Spleen (tissue), 11 donors: Measurements from ENCODE around the gene C10orf90. TPM values are rescaled to one million over a fixed set of nuclear protein-coding genes. Genes with fewer than 3 reads are reported as not detected.

Experiments
- DNase-seq: peaks from one replicate; pipeline ENCODE4 v3.0.0-alpha.2; 2020
- H3K27ac ChIP-seq, 8 donors: fragments of 200-600 bp; sonication (generic) in 7 of 8; 1 replicate in 4 of 8; 2 replicates in 4 of 8; pipeline versions ENCODE4 v1.5.0 to v1.8.0; 2016 to 2021; ENCODE audit warnings: inconsistent platforms in 4 of 8, mild to moderate bottlenecking in 4 of 8, moderate library complexity in 1 of 8
- H3K27me3 ChIP-seq, 7 donors: fragments of 200-600 bp; sonication (generic) in 6 of 7; replicated peaks in 1 of 7; 1 replicate in 4 of 7; 2 replicates in 3 of 7; pipeline versions ENCODE4 v1.5.0 to v1.8.0; 2016 to 2021; ENCODE audit warnings: inconsistent platforms in 3 of 7, mild to moderate bottlenecking in 1 of 7
- H3K36me3 ChIP-seq, 6 donors: fragments of 200-600 bp; sonication (generic) in 5 of 6; 1 replicate in 4 of 6; 2 replicates in 2 of 6; pipeline versions ENCODE4 v1.5.0 to v1.8.0; 2016 to 2021; ENCODE audit warnings: inconsistent platforms in 2 of 6
- H3K4me1 ChIP-seq, 6 donors: fragments of 200-600 bp; sonication (generic) in 5 of 6; 1 replicate in 3 of 6; 2 replicates in 3 of 6; pipeline versions ENCODE4 v1.5.0 to v1.8.0; 2016 to 2021; ENCODE audit warnings: inconsistent platforms in 3 of 6
- H3K4me3 ChIP-seq, 8 donors: fragments of 200-600 bp; sonication (generic) in 7 of 8; 1 replicate in 4 of 8; 2 replicates in 4 of 8; pipeline versions ENCODE4 v1.5.0 to v1.8.0; 2016 to 2021; ENCODE audit warnings: inconsistent platforms in 4 of 8, mild to moderate bottlenecking in 4 of 8, moderate library complexity in 2 of 8
- H3K9me3 ChIP-seq, 8 donors: fragments of 200-600 bp; sonication (generic) in 7 of 8; 1 replicate in 4 of 8; 2 replicates in 4 of 8; pipeline versions ENCODE4 v1.5.0 to v1.8.0; 2016 to 2021; ENCODE audit warnings: inconsistent platforms in 4 of 8
- CTCF ChIP-seq, 11 experiments: fragments of 200-600 bp in 7 of 11; fragments of 450-650 bp in 4 of 11; sonication (generic) in 4 of 11; IDR thresholded peaks in 8 of 11; conservative IDR thresholded peaks in 3 of 11; 1 replicate in 7 of 11; 2 replicates in 4 of 11; pipeline versions ENCODE4 v1.4.0 to v1.8.0; 2016 to 2021; ENCODE audit warnings: antibody characterized with exemption in 11 of 11, inconsistent platforms in 4 of 11, mild to moderate bottlenecking in 1 of 11
- POLR2A ChIP-seq, 3 donors: fragments of 450-650 bp; IDR thresholded peaks; one replicate each; pipeline ENCODE4 v1.5.1; 2017; ENCODE audit warnings: antibody characterized with exemption in 3 of 3, mild to moderate bottlenecking in 1 of 3
- POLR2AphosphoS5 ChIP-seq, 3 donors: sonication (generic); formaldehyde crosslinking; IDR thresholded peaks; one replicate each; pipeline ENCODE4 v1.5.1; 2017; ENCODE audit warnings: antibody characterized with exemption in 3 of 3
- WGBS, 5 donors: extraction: QIAGEN DNeasy Blood & Tissue Kit in 3 of 5; methylation state at CpG; one replicate each; pipeline versions ENCODE4 v1.1.5 to v1.1.7; 2013 to 2018; 5-methylcytosine and 5-hydroxymethylcytosine counted together
- intact Hi-C: fragments of 100-400 bp; cut with DNase I; formaldehyde crosslinking; loops from one replicate; pipeline ENCODE4 v1.15.0; 2023; ENCODE audit warnings: low total_unique reads
- polyA plus RNA-seq, 3 donors: library from polyadenylated mRNA; stranded (reverse); fragments of 200-250 nt; gene quantifications; one replicate each; pipeline ENCODE4 v1.2.1, GENCODE V29; 2013
- total RNA-seq, 7 donors: library from RNA; depleted of rRNA in 3 of 7; stranded (reverse); fragments of >200 nt in 3 of 7; fragmentation: NEBNext Ultra II Directional in 4 of 7; extraction: Animal tissue kit (Norgen Biotek cat#: 25700) in 4 of 7; gene quantifications; one replicate each; pipeline versions ENCODE4 v1.1.0 to v1.2.1, GENCODE V29; 2016 to 2021
- donor health status: healthy with polysubstance abuse.
- donor health status: DM: no; HTN: no; CAD: no; lungs with moderate emphysema.
- donor health status: DM: no; HTN: no; CAD: no.
- donor health status: Bipolar disorder and iron deficiency.
- donor health status: healthy.
- donor health status: DM: no; HTN: no; CAD: no.
- donor health status: DM: yes; HTN: yes; CAD: no.

Gene C10orf90
- total and polyA plus RNA-seq, 10 donors, result 0.05 to 0.06 TPM; not detected in 8

GRCh38 chr10:126632705-126633104 lies 37.8 kb downstream of the C10orf90 start:
- 74 to 87% (median 84%) methylated on average over 3 to 4 of the region's 4 CpGs for WGBS, 5 donors
- H3K27ac ChIP-seq, result no peak overlapping the region
- H3K4me1 ChIP-seq, result no peaks in the 10 kb centered on the region
- H3K4me3 ChIP-seq, result no peak overlapping the region
- no peak for DNase-seq
- no peaks in the 10 kb centered on the region for H3K27me3 ChIP-seq
- no peaks in the 10 kb centered on the region for H3K9me3 ChIP-seq
- TF ChIP-seq POLR2AphosphoS5 (IDR thresholded peaks at IDR 0.05), result no peak
- no peaks in the 10 kb centered on the region for H3K36me3 ChIP-seq
- intact Hi-C loops, result no loop called here

DNA sequence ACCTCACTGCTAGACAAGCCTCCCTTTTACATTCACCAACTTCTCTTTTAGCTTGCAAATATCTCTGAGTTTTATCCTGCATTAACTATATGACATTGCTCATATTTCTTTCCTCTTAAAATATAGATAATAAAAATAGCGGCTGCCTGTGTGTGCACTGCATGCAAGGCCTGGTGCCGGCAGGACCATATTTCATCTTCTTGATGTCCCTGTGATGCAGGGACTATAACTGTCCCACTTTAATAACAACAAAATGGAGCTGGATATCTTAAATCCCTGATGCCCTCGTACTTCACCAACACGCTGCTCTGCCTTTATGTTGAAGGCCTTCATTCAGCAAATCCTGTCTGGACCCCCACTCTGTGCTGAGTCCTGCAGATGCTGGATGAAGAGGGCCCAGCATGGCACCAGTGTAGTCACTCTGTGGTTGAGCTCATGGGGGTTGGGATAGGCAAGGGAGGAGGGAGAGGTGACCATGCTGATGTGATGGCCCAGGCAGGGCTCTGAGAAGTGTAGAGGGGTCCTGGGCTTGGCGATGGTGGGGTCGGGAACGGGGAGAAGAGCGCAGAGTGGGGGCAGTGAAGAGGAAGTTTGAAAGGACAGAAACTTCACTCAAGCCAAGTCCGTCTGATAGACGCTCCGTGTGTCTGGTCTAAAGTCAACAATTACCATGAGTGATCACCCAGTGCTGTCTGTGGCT lies 40.4 kb downstream of the C10orf90 start:
- intact Hi-C loops, result no loop called here
- H3K4me3 ChIP-seq, result no peak overlapping the region
- no peak overlapping the region for H3K27ac ChIP-seq
- no peaks in the 10 kb centered on the region for H3K4me1 ChIP-seq
- no peak for DNase-seq
- TF ChIP-seq POLR2AphosphoS5 (IDR thresholded peaks at IDR 0.05) (no peak), CTCF (IDR thresholded peaks at IDR 0.05 in 8 of 11, conservative IDR thresholded peaks at IDR 0.05 in 3 of 11) (no peak), POLR2A (IDR thresholded peaks at IDR 0.05) (no peak)
- WGBS, 5 donors, result 80 to 91% (median 88%) methylated on average over 11 of the region's 11 CpGs
- H3K36me3 ChIP-seq, result no peaks in the 10 kb centered on the region
- H3K9me3 ChIP-seq, result no peaks in the 10 kb centered on the region
- H3K27me3 ChIP-seq, result no peaks in the 10 kb centered on the region

GRCh38 chr10:126628746-126629145 lies 41.7 kb downstream of the C10orf90 start:
- H3K27me3 ChIP-seq, result no peaks in the 10 kb centered on the region
- H3K4me3 ChIP-seq, result no peak overlapping the region
- 77 to 88% (median 83%) methylated on average over 1 to 3 of the region's 3 CpGs for WGBS, 5 donors

GRCh38 chr10:126621846-126622245 lies 48.6 kb downstream of the C10orf90 start:
- no peaks in the 10 kb centered on the region for H3K4me1 ChIP-seq
- no peaks in the 10 kb centered on the region for H3K9me3 ChIP-seq
- H3K36me3 ChIP-seq, result no peaks in the 10 kb centered on the region
- DNase-seq, result no peak
- no peak overlapping the region for H3K4me3 ChIP-seq
- TF ChIP-seq POLR2AphosphoS5 (IDR thresholded peaks at IDR 0.05) (no peak), POLR2A (IDR thresholded peaks at IDR 0.05) (no peak), CTCF (IDR thresholded peaks at IDR 0.05 in 8 of 11, conservative IDR thresholded peaks at IDR 0.05 in 3 of 11) (no peak)
- no peaks in the 10 kb centered on the region for H3K27me3 ChIP-seq
- H3K27ac ChIP-seq, result no peak overlapping the region
- intact Hi-C loops, result no loop called here
- 79 to 89% (median 82%) methylated on average over 7 of the region's 7 CpGs for WGBS, 5 donors

More at GRCh38 chr10:126628746-126629145, 41.7 kb downstream of the C10orf90 start:
- TF ChIP-seq POLR2A (IDR thresholded peaks at IDR 0.05), result no peak
- no peak for TF ChIP-seq POLR2AphosphoS5 (IDR thresholded peaks at IDR 0.05)
- TF ChIP-seq CTCF (IDR thresholded peaks at IDR 0.05 in 8 of 11, conservative IDR thresholded peaks at IDR 0.05 in 3 of 11), result no peak
- intact Hi-C loops, result no loop called here
- Histone ChIP-seq H3K9me3 (no peaks in the 10 kb centered on the region), H3K27ac (no peak overlapping the region), H3K4me1 (no peaks in the 10 kb centered on the region), H3K36me3 (no peaks in the 10 kb centered on the region)
- DNase-seq, result no peak
